GM12875 (cell line): ENCODE data around the gene NEK1.

Source experiments
- H3K4me3 ChIP-seq: one replicate; pipeline ENCODE4 v1.5.1; 2011; ENCODE audit warnings: low read depth, low read length, control low read depth
- CTCF ChIP-seq: IDR thresholded peaks from 2 replicates; pipeline ENCODE4 v1.5.1; 2011; ENCODE audit warnings: low read depth, mild to moderate bottlenecking, control low read depth, inconsistent platforms, low read length, moderate library complexity, borderline replicate concordance; ENCODE audit not compliant: insufficient read depth

Gene NEK1

GRCh38 chr4:169658196-169658595 is 45.8 kb upstream of the NEK1 start:
- TF ChIP-seq CTCF, result no peak
- no peak overlapping the region for H3K4me3 ChIP-seq

GRCh38 chr4:169657470-169658107 is 45.2 kb upstream of the NEK1 start:
- no peak for TF ChIP-seq CTCF
- H3K4me3 ChIP-seq, result no peak overlapping the region

- no peak for TF ChIP-seq CTCF
- H3K4me3 ChIP-seq, result no peak overlapping the region
Observed at GRCh38 chr4:169655401-169655800, 43.0 kb upstream of the NEK1 start.

GRCh38 chr4:169652535-169652934 is 40.2 kb upstream of the NEK1 start:
- H3K4me3 ChIP-seq, result no peak overlapping the region
- TF ChIP-seq CTCF, result no peak

GRCh38 chr4:169650227-169650936 is 38.0 kb upstream of the NEK1 start:
- TF ChIP-seq CTCF, result no peak
- no peak overlapping the region for H3K4me3 ChIP-seq

GRCh38 chr4:169649545-169650226 is 37.3 kb upstream of the NEK1 start:
- no peak for TF ChIP-seq CTCF
- no peak overlapping the region for H3K4me3 ChIP-seq
